ENCODE measurements around the gene TOMM40.
"Not testable (repeated sequence)": the region's sequence is repeated elsewhere in the genome, so short reads cannot be mapped to it uniquely, and the experiment has no call there.

DNA sequence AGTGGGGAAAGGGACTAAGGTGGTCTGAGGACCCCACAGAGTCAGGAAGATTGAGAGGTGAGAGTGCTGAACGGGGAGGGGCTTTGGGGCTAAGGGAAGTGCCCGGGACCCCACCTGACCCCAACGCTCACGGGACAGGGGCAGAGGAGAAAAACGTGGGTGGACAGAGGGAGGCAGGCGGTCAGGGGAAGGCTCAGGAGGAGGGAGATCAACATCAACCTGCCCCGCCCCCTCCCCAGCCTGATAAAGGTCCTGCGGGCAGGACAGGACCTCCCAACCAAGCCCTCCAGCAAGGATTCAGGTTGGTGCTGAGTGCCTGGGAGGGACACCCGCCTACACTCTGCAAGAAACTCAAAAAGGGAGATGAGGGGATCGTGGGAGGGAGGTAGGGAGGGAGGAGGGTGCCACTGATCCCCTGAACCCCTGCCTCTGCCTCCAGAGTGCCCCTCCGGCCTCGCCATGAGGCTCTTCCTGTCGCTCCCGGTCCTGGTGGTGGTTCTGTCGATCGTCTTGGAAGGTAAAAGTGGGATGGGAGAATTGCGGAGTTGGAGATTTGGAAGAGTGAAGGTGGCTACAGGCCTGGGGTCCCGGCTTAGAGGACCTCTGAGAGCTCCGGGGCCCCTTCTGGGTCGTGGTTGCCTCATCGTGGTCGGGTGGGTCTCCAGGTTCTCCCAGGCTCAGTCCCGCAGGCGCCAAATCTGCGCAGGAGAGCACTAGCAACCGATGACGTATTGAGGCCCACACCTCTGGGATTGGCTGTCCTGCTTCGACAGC lies 23.6 kb downstream of the TOMM40 start, which contains the start of gene APOC1:
- TF ChIP-seq, protein P1, sequence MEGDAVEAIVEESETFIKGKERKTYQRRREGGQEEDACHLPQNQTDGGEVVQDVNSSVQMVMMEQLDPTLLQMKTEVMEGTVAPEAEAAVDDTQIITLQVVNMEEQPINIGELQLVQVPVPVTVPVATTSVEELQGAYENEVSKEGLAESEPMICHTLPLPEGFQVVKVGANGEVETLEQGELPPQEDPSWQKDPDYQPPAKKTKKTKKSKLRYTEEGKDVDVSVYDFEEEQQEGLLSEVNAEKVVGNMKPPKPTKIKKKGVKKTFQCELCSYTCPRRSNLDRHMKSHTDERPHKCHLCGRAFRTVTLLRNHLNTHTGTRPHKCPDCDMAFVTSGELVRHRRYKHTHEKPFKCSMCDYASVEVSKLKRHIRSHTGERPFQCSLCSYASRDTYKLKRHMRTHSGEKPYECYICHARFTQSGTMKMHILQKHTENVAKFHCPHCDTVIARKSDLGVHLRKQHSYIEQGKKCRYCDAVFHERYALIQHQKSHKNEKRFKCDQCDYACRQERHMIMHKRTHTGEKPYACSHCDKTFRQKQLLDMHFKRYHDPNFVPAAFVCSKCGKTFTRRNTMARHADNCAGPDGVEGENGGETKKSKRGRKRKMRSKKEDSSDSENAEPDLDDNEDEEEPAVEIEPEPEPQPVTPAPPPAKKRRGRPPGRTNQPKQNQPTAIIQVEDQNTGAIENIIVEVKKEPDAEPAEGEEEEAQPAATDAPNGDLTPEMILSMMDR (conservative IDR thresholded peaks at IDR 0.05; ENCODE audit: low read length) = not testable (repeated sequence)
- TF ChIP-seq EZH2phosphoT487 (IDR thresholded peaks at IDR 0.05; ENCODE audit: borderline replicate concordance, low read depth, low read length) = not testable (repeated sequence)

All from OCI-LY7 (cell line).